Measurements from ENCODE around the gene FCHSD2.

- TF ChIP-seq POLR2A (IDR thresholded peaks at IDR 0.05), result no peak
- no peak for TF ChIP-seq CTCF (IDR thresholded peaks at IDR 0.05)
Measured at GRCh38 chr11:72962084-72962483, 180.0 kb downstream of the FCHSD2 start.
